ENCODE data around the gene SLC26A6.
A peak's percentile ranks its signal among the peaks of the same experiment; 100 is the strongest.

Gene SLC26A6

GRCh38 chr3:48597408-48597800 is 37.9 kb downstream of the SLC26A6 start:
- no peak for DNase-seq

GRCh38 chr3:48596676-48597407 is 38.4 kb downstream of the SLC26A6 start:
- DNase-seq = no peak

- DNase-seq = no peak
Observed at GRCh38 chr3:48596157-48596556, 39.1 kb downstream of the SLC26A6 start.

GRCh38 chr3:48595526-48596121 is 39.6 kb downstream of the SLC26A6 start:
- peak; percentile 14 for DNase-seq

- DNase-seq = no peak
Observed at GRCh38 chr3:48595075-48595525, 40.2 kb downstream of the SLC26A6 start, which contains the start of gene COL7A1. Gene COL7A1, minus strand, starts transcription at chr3:48595329. Its CDS starts 170 bp downstream, at chr3:48595159.

GRCh38 chr3:48594417-48595049 is 40.7 kb downstream of the SLC26A6 start:
- DNase-seq = no peak

GRCh38 chr3:48593337-48593736 is 41.9 kb downstream of the SLC26A6 start:
- no peak for DNase-seq

- DNase-seq = no peak
Observed at GRCh38 chr3:48592519-48593087, 42.7 kb downstream of the SLC26A6 start.

- no peak for DNase-seq
Observed at GRCh38 chr3:48591886-48592518, 43.3 kb downstream of the SLC26A6 start.

- no peak for DNase-seq
Observed at GRCh38 chr3:48591436-48591835, 43.8 kb downstream of the SLC26A6 start.

- DNase-seq = no peak
Observed at GRCh38 chr3:48588230-48588629, 47.0 kb downstream of the SLC26A6 start.

GRCh38 chr3:48587686-48588085 is 47.6 kb downstream of the SLC26A6 start:
- no peak for DNase-seq

GRCh38 chr3:48585411-48585810 is 49.9 kb downstream of the SLC26A6 start:
- DNase-seq = no peak

GRCh38 chr3:48584836-48585235 is 50.4 kb downstream of the SLC26A6 start:
- no peak for DNase-seq

- DNase-seq = no peak
Observed at GRCh38 chr3:48581621-48582481, 53.4 kb downstream of the SLC26A6 start.

GRCh38 chr3:48576647-48577046 is 58.6 kb downstream of the SLC26A6 start:
- DNase-seq = no peak

Data from OCI-M1 (cell line).